ENCODE data around the gene MTG2. TPM values are rescaled to one million over a fixed set of nuclear protein-coding genes. Genes with fewer than 3 reads are reported as not detected.

Gene MTG2
- total and polyA plus RNA-seq, 2 of the 13 experiments (the other 11 are each of a cell fraction or from before 2014, with no cell fraction given) = 20.4 to 37.8 TPM

- 22% methylated on average over 9 of the region's 9 CpGs for WGBS (ENCODE audit: low lambda C conversion rate)
- ATAC-seq = no peak
- no TSS peak for BruUV-seq (replicated peaks)
- TF ChIP-seq ZNF629 (CRISPR knock-in tag; conservative IDR thresholded peaks at IDR 0.05) = no peak
- TF ChIP-seq IRF9 (CRISPR knock-in tag; IDR thresholded peaks at IDR 0.05; ENCODE audit: borderline replicate concordance) = no peak
- no peak for TF ChIP-seq KAT7 (CRISPR knock-in tag; IDR thresholded peaks at IDR 0.05; ENCODE audit: borderline replicate concordance)
- TF ChIP-seq PAX8 (CRISPR knock-in tag; IDR thresholded peaks at IDR 0.05; ENCODE audit: borderline replicate concordance) = no peak
- no peak for TF ChIP-seq ZNF770 (CRISPR knock-in tag; IDR thresholded peaks at IDR 0.05)
- TF ChIP-seq ZNF44 (CRISPR knock-in tag; IDR thresholded peaks at IDR 0.05) = no peak
- TF ChIP-seq REST (IDR thresholded peaks at IDR 0.05; ENCODE audit: borderline replicate concordance in 1 of 2, low read depth in 1 of 2, low read length in 2 of 2) = no peak
- no peak for TF ChIP-seq ARID4A (CRISPR knock-in tag; IDR thresholded peaks at IDR 0.05; ENCODE audit: borderline replicate concordance)
- TF ChIP-seq ZFY (CRISPR knock-in tag; IDR thresholded peaks at IDR 0.05) = no peak
- TF ChIP-seq ZNF24 (IDR thresholded peaks at IDR 0.05) = no peak
- no peak for TF ChIP-seq ZNF552 (CRISPR knock-in tag; IDR thresholded peaks at IDR 0.05; ENCODE audit: borderline replicate concordance)
- TF ChIP-seq ZFAT (CRISPR knock-in tag; conservative IDR thresholded peaks at IDR 0.05) = no peak
These were observed 40.7 kb downstream of the MTG2 start for GRCh38 chr20:62223571-62223970.

More at GRCh38 chr20:62223571-62223970, 40.7 kb downstream of the MTG2 start:
- H3K9ac ChIP-seq (ENCODE audit: insufficient read depth, low read depth, low read length) = no peak overlapping the region
- peaks cover 58 to 92% of the 10 kb centered on the region in 2 experiments for H3K27me3 ChIP-seq (ENCODE audit: control insufficient read depth in 1 of 2, insufficient read depth in 2 of 2, low read length in 2 of 2)
- no peaks in the 10 kb centered on the region for H3K9me3 ChIP-seq (ENCODE audit: low read length)
- H3K4me1 ChIP-seq (ENCODE audit: insufficient read depth, low read length) = peaks cover 38% of the 10 kb centered on the region
- no peak for FAIRE-seq
- ChIA-PET POLR2A (no interaction called here), CTCF (ENCODE audit: low intra/inter-chr PET ratio, low total read pairs) (no interaction called here)
- intact Hi-C loops (cut with micrococcal nuclease; ENCODE audit: unreplicated experiment) = no loop called here
- H3K4me2 ChIP-seq (ENCODE audit: low read depth, low read length) = no peak overlapping the region
- in situ Hi-C loops (cut with HindIII; ENCODE audit: extremely low pct_ligation_motif_present, low pct_unique_long_range_greater_than_20kb) = no loop called here
- H3K36me3 ChIP-seq (replicated peaks in 1 of 2; ENCODE audit: control insufficient read depth in 1 of 2, insufficient read depth in 2 of 2, low read length in 2 of 2) = no peaks in the 10 kb centered on the region
- no peaks in the 10 kb centered on the region for H3K79me2 ChIP-seq (ENCODE audit: insufficient read depth, low read length)
- peaks cover 30% of the 10 kb centered on the region; the same call in 1 of the 2 replicates for H4K20me1 ChIP-seq (ENCODE audit: insufficient read depth, low read length)
- no peak overlapping the region for H3K27ac ChIP-seq (ENCODE audit: extremely low read length, insufficient read depth, low read length)
- H2AFZ ChIP-seq (ENCODE audit: low read length) = no peak overlapping the region
- H3K4me3 ChIP-seq (replicated peaks in 1 of 3; ENCODE audit: insufficient read depth in 1 of 3, low read depth in 2 of 3, low read length in 3 of 3) = no peak overlapping the region
- no peak for DNase-seq (ENCODE audit: low spot score)

Measured in HepG2 (cell line).